Pancreas (tissue), 10 donors: ENCODE results near the gene ARHGAP28. TPM values are rescaled to one million over a fixed set of nuclear protein-coding genes. Genes with fewer than 3 reads are reported as not detected.
A peak's percentile ranks its signal among the peaks of the same experiment; 100 is the strongest.

ENCODE experiments used
- ATAC-seq, 4 donors: fragments of 200-7000 bp; cut with Tn5 transposase; one replicate each; pipeline versions ENCODE4 v1.8.0 to v1.9.1; 2020; ENCODE audit warnings: mild to moderate bottlenecking in 4 of 4, moderate library complexity in 4 of 4
- DNase-seq, 6 donors: peaks; one replicate each; pipeline ENCODE4 v3.0.0-alpha.2; 2020
- FAIRE-seq: peaks from 2 replicates; lab custom pipeline; 2012; peaks lifted over from hg19 to GRCh38; lab: Jason Lieb, UNC
- H3K27ac ChIP-seq, 4 donors: fragments of 200-600 bp; sonication (generic); 1 replicate in 3 of 4; 2 replicates in 1 of 4; pipeline versions ENCODE4 v1.5.0 to v1.8.0; 2020
- H3K27me3 ChIP-seq, 4 donors: fragments of 200-600 bp; one replicate each; pipeline ENCODE4 v1.8.0; 2021
- H3K36me3 ChIP-seq, 3 donors: fragments of 200-600 bp; sonication (generic) in 1 of 3; one replicate each; pipeline versions ENCODE4 v1.5.0 to v1.8.0; 2020 to 2021
- H3K4me1 ChIP-seq, 3 donors: fragments of 200-600 bp; one replicate each; pipeline ENCODE4 v1.8.0; 2021
- H3K4me3 ChIP-seq, 4 donors: fragments of 200-600 bp; sonication (generic) in 2 of 4; one replicate each; pipeline versions ENCODE4 v1.5.0 to v1.8.0; 2020 to 2021
- H3K9me3 ChIP-seq, 4 donors: fragments of 200-600 bp; one replicate each; pipeline ENCODE4 v1.8.0; 2021
- CTCF ChIP-seq, 4 donors: fragments of 200-600 bp; sonication (generic) in 3 of 4; IDR thresholded peaks; one replicate each; pipeline versions ENCODE4 v1.5.0 to v1.8.0; 2021; ENCODE audit warnings: antibody characterized with exemption in 4 of 4
- WGBS, 2 donors: extraction: QIAGEN DNeasy Blood & Tissue Kit; methylation state at CpG; one replicate each; pipeline ENCODE4 v1.1.7; 2013; 5-methylcytosine and 5-hydroxymethylcytosine counted together
- intact Hi-C, 3 donors: fragments of 100-400 bp; cut with DNase I; formaldehyde crosslinking; loops; one replicate each; pipeline versions ENCODE4 v1.11.1 to v1.14.2; 2022
- polyA plus RNA-seq, 2 donors: library from polyadenylated mRNA; stranded (reverse); fragments of 200-250 nt; gene quantifications; one replicate each; pipeline ENCODE4 v1.2.3, GENCODE V29; 2013
- total RNA-seq, 6 donors: library from RNA; stranded (reverse); fragmentation: NEBNext Ultra II Directional in 4 of 6; extraction: Animal tissue kit (Norgen Biotek cat#: 25700) in 4 of 6; gene quantifications; one replicate each; pipeline versions ENCODE4 v1.2.1 to v1.2.4, GENCODE V29; 2021 to 2023
- donor health status: healthy with polysubstance abuse.
- donor health status: DM: no; HTN: no; CAD: no; lungs with moderate emphysema.
- donor health status: DM: no; HTN: no; CAD: no.
- donor health status: control.
- donor health status: control.
- donor health status: Bipolar disorder and iron deficiency.
- donor health status: DM: yes; HTN: yes; CAD: no.
- donor health status: DM: no; HTN: no; CAD: no.
- donor health status: DM: no; HTN: no; CAD: no.
- donor health status: DM: yes; HTN: yes; CAD: no.

ARHGAP28 gene, protein sequence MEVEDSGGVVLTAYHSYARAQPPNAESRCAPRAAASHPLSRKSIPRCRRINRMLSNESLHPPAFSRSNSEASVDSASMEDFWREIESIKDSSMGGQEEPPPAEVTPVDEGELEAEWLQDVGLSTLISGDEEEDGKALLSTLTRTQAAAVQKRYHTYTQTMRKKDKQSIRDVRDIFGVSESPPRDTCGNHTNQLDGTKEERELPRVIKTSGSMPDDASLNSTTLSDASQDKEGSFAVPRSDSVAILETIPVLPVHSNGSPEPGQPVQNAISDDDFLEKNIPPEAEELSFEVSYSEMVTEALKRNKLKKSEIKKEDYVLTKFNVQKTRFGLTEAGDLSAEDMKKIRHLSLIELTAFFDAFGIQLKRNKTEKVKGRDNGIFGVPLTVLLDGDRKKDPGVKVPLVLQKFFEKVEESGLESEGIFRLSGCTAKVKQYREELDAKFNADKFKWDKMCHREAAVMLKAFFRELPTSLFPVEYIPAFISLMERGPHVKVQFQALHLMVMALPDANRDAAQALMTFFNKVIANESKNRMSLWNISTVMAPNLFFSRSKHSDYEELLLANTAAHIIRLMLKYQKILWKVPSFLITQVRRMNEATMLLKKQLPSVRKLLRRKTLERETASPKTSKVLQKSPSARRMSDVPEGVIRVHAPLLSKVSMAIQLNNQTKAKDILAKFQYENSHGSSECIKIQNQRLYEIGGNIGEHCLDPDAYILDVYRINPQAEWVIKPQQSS
- total RNA-seq (1 to 10 TPM; 5.5 to 9.9 (median 7.2) TPM), polyA plus RNA-seq (1 to 10 TPM in 1 of 2 donors, under 1 TPM in 1; 0.91 to 1.8 TPM)

GRCh38 chr18:6729247-6730091 is at the start of gene ARHGAP28:
ARHGAP28 (plus strand) TSS chr18:6729716; CDS start chr18:6729822, 106 bp downstream.
- Histone ChIP-seq H3K9me3 (no peaks in the 10 kb centered on the region), H3K27ac (peak within 1 kb of the TSS; percentile 61 to 92 (median 92)), H3K4me1 (peaks cover 4 to 38% (median 34%) of the 10 kb centered on the region in 3 donors), H3K27me3 (no peaks in the 10 kb centered on the region), H3K36me3 (no peaks in the 10 kb centered on the region), H3K4me3 (peak within 1 kb of the TSS; percentile 40 to 73 (median 45))
- FAIRE-seq (no peak), ATAC-seq (peak; percentile 80 to 92 (median 88)), DNase-seq (peak; percentile 81 to 96 (median 84))
- TF ChIP-seq CTCF (IDR thresholded peaks at IDR 0.05) = peak in 1 of 4 donors; percentile 10
- intact Hi-C loops = no loop called here
- 1% methylated on average over 84 to 96 of the region's 96 CpGs for WGBS, 2 donors

DNA sequence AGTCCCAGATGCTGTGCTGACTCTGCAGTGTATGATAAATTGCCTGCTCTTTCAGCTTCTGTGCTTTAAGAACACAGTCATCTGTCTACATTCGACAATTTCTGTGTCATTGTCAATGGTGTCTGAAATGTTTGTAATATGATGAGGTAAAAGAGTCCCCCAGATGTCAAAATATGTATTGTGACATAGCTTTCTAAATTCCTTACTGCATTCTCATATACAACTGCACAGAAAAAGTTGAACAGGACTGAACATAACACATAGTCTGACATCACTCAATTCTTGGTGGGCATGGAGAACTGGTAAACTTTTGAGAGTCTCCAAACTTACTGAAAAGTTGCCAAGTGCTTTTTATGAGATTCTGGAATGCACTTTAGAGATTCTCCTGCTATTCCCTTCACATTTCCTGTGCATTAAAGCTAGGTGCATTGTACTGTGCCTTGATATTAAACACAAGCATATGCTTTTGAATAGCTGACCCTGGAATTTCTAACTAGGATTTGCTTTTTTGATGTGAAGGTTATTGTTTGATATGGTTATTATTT is 48.1 kb upstream of the ARHGAP28 start:
- 23 to 32% methylated on average over 1 of the region's 1 CpG for WGBS, 2 donors
- H3K9me3 ChIP-seq = no peaks in the 10 kb centered on the region
- H3K27me3 ChIP-seq = no peaks in the 10 kb centered on the region
- TF ChIP-seq CTCF (IDR thresholded peaks at IDR 0.05) = no peak
- H3K27ac ChIP-seq = no peak overlapping the region
- intact Hi-C loops = no loop called here
- no peak for FAIRE-seq
- H3K36me3 ChIP-seq = no peaks in the 10 kb centered on the region
- DNase-seq = no peak
- H3K4me1 ChIP-seq = no peaks in the 10 kb centered on the region
- no peak overlapping the region for H3K4me3 ChIP-seq
- ATAC-seq = no peak

GRCh38 chr18:6682437-6683111 is 46.9 kb upstream of the ARHGAP28 start:
- no peak for FAIRE-seq
- TF ChIP-seq CTCF (IDR thresholded peaks at IDR 0.05) = no peak
- intact Hi-C loops = no loop called here

GRCh38 chr18:6683112-6683876 is 46.2 kb upstream of the ARHGAP28 start:
- Histone ChIP-seq H3K36me3 (no peaks in the 10 kb centered on the region), H3K27me3 (no peaks in the 10 kb centered on the region), H3K27ac (no peak overlapping the region), H3K4me1 (no peaks in the 10 kb centered on the region), H3K9me3 (no peaks in the 10 kb centered on the region), H3K4me3 (no peak overlapping the region)
- intact Hi-C loops = no loop called here
- TF ChIP-seq CTCF (IDR thresholded peaks at IDR 0.05) = no peak
- no peak for DNase-seq
- peak in 2 of 4 donors; percentile 44 to 48 for ATAC-seq
- WGBS, 2 donors = 72 to 79% methylated on average over 25 of the region's 25 CpGs
- no peak for FAIRE-seq

More at GRCh38 chr18:6682437-6683111, 46.9 kb upstream of the ARHGAP28 start:
- WGBS, 2 donors = 51 to 64% methylated on average over 14 of the region's 14 CpGs
- no peak overlapping the region for H3K27ac ChIP-seq
- DNase-seq = no peak
- no peaks in the 10 kb centered on the region for H3K27me3 ChIP-seq
- ATAC-seq = no peak
- H3K36me3 ChIP-seq = no peaks in the 10 kb centered on the region
- no peaks in the 10 kb centered on the region for H3K4me1 ChIP-seq
- no peaks in the 10 kb centered on the region for H3K9me3 ChIP-seq
- H3K4me3 ChIP-seq = no peak overlapping the region
